HEK293T (cell line): ENCODE measurements around the gene C2CD5.

Experiments used
- CTCF ChIA-PET: fragments of 350-600 bp; formaldehyde crosslinking; extraction: SDS; loops from one replicate; lab custom pipeline; 2021; ENCODE audit warnings: antibody characterized with exemption, inconsistent platforms; lab: Yijun Ruan, JAX
- POLR2A ChIA-PET: fragments of 350-600 bp; formaldehyde crosslinking; extraction: SDS; loops from one replicate; lab custom pipeline; 2020; ENCODE audit warnings: antibody characterized with exemption, inconsistent platforms; lab: Yijun Ruan, JAX
- DNase-seq: peaks from one replicate; pipeline ENCODE4 v3.0.0; 2012; ENCODE audit warnings: mixed read lengths; ENCODE audit errors: extremely low spot score
- ARNT ChIP-seq: fragments of 450-650 bp; IDR thresholded peaks from 2 replicates; pipeline ENCODE4 v1.6.1; 2017; ENCODE audit warnings: mild to moderate bottlenecking
- BHLHE40 ChIP-seq: fragments of 450-650 bp; IDR thresholded peaks from 2 replicates; pipeline ENCODE4 v1.6.1; 2016; ENCODE audit warnings: mild to moderate bottlenecking, moderate library complexity, borderline replicate concordance
- CTBP1 ChIP-seq: fragments of 450-650 bp; IDR thresholded peaks from 2 replicates; pipeline ENCODE4 v1.6.1; 2016; ENCODE audit warnings: borderline replicate concordance
- ELF4 ChIP-seq: fragments of 450-650 bp; IDR thresholded peaks from 2 replicates; pipeline ENCODE4 v1.6.1; 2017; ENCODE audit warnings: antibody characterized with exemption
- FOXA1 ChIP-seq: fragments of 450-650 bp; IDR thresholded peaks from 2 replicates; pipeline ENCODE4 v1.6.1; 2016; ENCODE audit warnings: mild to moderate bottlenecking
- FOXK2 ChIP-seq: fragments of 450-650 bp; IDR thresholded peaks from 2 replicates; pipeline ENCODE4 v1.6.1; 2016; ENCODE audit warnings: mild to moderate bottlenecking
- FOXM1 ChIP-seq: fragments of 450-650 bp; IDR thresholded peaks from 2 replicates; pipeline ENCODE4 v1.6.1; 2017; ENCODE audit warnings: mild to moderate bottlenecking, borderline replicate concordance
- HDGF ChIP-seq: fragments of 450-650 bp; IDR thresholded peaks from 2 replicates; pipeline ENCODE4 v1.6.1; 2017; ENCODE audit warnings: antibody characterized with exemption, borderline replicate concordance
- L3MBTL2 ChIP-seq: fragments of 450-650 bp; conservative IDR thresholded peaks from 2 replicates; pipeline ENCODE4 v1.6.1; 2016; ENCODE audit warnings: mild to moderate bottlenecking
- LEF1 ChIP-seq: fragments of 450-650 bp; IDR thresholded peaks from 2 replicates; pipeline ENCODE4 v1.6.1; 2017; ENCODE audit warnings: mild to moderate bottlenecking, borderline replicate concordance
- NFRKB ChIP-seq: fragments of 450-650 bp; IDR thresholded peaks from 2 replicates; pipeline ENCODE4 v1.6.1; 2016; ENCODE audit warnings: mild to moderate bottlenecking, moderate library complexity
- SP1 ChIP-seq: fragments of 450-650 bp; IDR thresholded peaks from 2 replicates; pipeline ENCODE4 v1.6.1; 2017
- SUZ12 ChIP-seq: fragments of 450-650 bp; IDR thresholded peaks from 2 replicates; pipeline ENCODE4 v1.6.1; 2016; ENCODE audit warnings: mild to moderate bottlenecking
- TARDBP ChIP-seq: fragments of 450-650 bp; IDR thresholded peaks from 2 replicates; pipeline ENCODE4 v1.6.1; 2016
- ZNF384 ChIP-seq: fragments of 450-650 bp; IDR thresholded peaks from 2 replicates; pipeline ENCODE4 v1.6.1; 2016
- TF ChIP-seq, protein P1 (sequence below): fragments of 450-650 bp; IDR thresholded peaks from 2 replicates; pipeline ENCODE4 v1.6.1; 2016

Gene C2CD5

DNA sequence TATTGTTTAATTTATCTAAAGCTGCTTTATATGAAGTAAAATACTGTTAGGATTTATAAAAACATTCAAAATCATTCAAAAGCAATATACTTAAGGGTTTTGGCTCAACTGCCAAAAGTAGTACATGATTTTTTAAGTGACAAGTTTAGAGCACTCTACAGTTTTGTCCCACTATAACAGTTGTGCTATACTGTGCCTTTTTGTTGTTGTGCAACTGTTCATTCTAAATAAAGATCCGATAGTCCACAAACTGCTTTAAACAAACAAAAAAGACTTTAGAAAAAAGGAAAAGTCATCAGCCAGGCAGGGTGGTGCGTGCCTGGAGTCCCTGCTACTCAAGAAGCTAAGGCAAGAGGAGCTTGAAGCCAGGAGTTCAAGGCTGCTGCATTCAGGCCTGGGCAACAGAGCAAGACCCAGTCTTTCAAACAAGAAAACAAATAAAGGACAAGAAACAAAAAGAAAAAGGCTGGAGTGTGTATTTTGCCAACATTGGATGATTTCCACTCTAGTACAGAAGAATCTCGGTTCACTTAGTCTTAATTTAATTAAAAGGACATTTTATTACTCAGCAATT, 7.3 kb downstream of the C2CD5 start:
- ChIA-PET POLR2A (interaction anchor here (0.9 kb wide), 1 partner anchor 88 kb away, joined by 3 read pairs; the partner anchor contains the start of gene ETNK1), CTCF (no interaction called here)
- TF ChIP-seq FOXM1 (no peak), SP1 (no peak), BHLHE40 (no peak)
- DNase-seq: no peak

DNA sequence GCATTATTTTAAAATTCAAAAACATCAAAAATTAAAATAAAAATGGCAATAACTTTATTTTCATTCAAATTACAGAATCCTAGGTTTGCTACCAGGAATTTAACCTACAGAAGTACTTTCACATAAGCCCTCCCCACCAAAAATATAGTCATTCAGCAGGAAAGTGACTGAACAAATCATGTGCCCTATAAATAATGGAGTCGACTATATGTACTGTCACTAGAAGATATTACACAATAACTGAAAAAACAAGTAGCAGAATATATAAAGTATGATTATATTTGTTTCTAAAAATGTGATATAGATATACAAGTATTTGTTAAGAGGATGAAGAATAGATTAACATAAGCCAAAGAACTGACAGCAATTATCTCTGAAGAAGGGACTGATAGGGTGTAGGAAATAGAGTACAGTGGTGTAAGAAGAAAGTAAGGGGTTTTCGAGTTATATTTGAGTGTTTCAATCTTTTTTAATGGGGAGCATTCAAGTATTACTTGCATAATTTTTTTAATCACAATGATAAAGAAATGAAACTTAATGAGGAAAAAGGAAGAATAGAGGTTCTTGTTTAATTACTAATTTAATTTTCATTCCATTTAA, 7.9 kb downstream of the C2CD5 start:
- no peak for DNase-seq
- ChIA-PET POLR2A (interaction anchor here (0.9 kb wide), 1 partner anchor 88 kb away, joined by 3 read pairs; the partner anchor contains the start of gene ETNK1), CTCF (interaction anchor here (0.6 kb wide), 1 partner anchor 19 kb away, joined by 3 read pairs; no protein-coding TSS in a partner anchor)
- no peak for TF ChIP-seq ARNT

DNA sequence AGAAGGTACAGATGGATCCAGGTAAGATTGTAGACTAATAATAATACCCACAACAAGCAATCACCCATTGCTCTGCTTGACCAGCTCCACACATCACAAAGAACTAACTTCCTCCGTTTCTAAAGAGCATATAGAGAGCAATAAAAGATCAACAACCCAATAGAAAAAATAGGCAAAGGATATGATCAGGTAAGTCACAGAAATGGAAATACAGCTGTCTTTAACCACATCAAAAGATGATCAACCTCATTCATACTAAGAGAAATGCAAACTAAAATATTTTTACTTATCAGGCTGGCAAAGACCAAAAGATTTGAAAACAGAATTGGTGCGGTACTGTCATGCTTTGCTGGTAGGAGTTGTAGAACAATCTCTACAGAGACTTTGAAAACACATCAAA, 8.9 kb downstream of the C2CD5 start:
- CTCF ChIA-PET: interaction anchor here (0.6 kb wide), 1 partner anchor 18 kb away, joined by 3 read pairs; no protein-coding TSS in a partner anchor
- no peak for TF ChIP-seq BHLHE40
- TF ChIP-seq SP1: no peak
- no peak for TF ChIP-seq SUZ12
- no peak for TF ChIP-seq TARDBP
- TF ChIP-seq HDGF: no peak
- TF ChIP-seq, protein P1, sequence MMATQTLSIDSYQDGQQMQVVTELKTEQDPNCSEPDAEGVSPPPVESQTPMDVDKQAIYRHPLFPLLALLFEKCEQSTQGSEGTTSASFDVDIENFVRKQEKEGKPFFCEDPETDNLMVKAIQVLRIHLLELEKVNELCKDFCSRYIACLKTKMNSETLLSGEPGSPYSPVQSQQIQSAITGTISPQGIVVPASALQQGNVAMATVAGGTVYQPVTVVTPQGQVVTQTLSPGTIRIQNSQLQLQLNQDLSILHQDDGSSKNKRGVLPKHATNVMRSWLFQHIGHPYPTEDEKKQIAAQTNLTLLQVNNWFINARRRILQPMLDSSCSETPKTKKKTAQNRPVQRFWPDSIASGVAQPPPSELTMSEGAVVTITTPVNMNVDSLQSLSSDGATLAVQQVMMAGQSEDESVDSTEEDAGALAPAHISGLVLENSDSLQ: no peak
- TF ChIP-seq LEF1: no peak
- no peak for TF ChIP-seq CTBP1
- TF ChIP-seq FOXK2: no peak
- TF ChIP-seq L3MBTL2: no peak
- no peak for TF ChIP-seq NFRKB
- TF ChIP-seq ARNT: no peak
- POLR2A ChIA-PET: no interaction called here
- DNase-seq: no peak

DNA sequence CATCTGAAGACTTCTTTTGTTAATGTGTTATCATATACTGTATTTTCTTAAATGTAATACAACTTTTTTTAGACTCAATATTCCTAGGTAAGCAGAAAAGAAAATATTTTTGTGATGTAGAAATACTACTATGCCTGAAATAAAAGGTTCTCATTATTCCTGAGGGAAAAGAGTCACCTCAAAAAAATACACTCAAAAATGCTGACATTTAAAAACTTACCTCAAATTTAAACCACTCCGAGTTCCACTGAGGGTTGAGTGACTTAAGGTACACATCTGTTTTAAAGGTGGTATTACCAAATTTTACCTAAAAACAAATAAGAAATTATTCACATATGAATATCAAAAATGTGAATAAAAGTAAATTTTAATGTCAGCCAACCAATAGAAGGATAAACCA, 9.3 kb downstream of the C2CD5 start:
- ChIA-PET CTCF (no interaction called here), POLR2A (no interaction called here)
- TF ChIP-seq BHLHE40 (no peak), SP1 (no peak), L3MBTL2 (no peak), ELF4 (no peak), NFRKB (no peak), CTBP1 (no peak), FOXA1 (no peak), FOXM1 (no peak), TARDBP (no peak), ZNF384 (no peak), SUZ12 (no peak), FOXK2 (no peak), HDGF (no peak)
- TF ChIP-seq, protein P1: no peak
- no peak for DNase-seq

DNA sequence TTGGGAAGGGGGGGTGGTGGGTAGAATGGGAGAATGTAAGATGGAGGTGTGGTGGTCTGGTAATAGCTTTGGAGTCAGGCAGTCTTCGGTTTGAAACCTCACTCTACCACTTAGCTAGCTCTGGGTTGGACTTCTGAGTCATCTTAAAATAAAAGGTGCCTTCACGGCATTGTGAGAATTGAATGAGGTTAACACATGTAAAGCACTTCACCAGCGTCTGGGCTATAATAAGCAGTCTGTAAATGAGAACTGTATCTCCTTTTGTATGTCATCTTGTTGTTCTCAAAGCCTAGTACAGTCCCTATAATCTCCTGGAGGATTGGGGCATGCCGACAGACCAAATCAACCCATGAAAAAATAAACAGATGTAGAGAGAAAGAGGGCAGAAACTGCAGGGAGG, 11.2 kb downstream of the C2CD5 start:
- CTCF ChIA-PET: no interaction called here

DNA sequence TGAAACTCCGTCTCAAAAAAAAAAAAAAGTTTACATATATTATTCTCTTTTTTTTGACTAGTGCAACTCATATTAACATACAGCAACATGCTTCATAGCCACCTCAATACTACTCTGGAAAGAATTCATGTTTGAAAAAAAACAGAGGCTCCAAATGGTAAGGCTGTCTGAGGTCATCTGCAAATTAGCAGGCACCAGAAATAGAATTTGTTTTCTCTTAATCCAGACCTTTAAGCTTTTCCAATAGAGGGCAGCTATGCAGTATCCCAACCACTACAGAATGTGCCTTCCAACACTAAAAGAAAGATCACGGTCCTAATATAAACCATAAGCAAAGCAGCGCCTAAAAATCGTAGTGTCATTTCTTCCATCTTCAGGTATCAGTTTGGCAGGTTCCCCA, 12.0 kb downstream of the C2CD5 start:
- ChIA-PET CTCF (no interaction called here), POLR2A (no interaction called here)
- TF ChIP-seq SP1 (no peak), SUZ12 (no peak), FOXA1 (no peak), FOXM1 (no peak), ZNF384 (no peak), ELF4 (no peak), L3MBTL2 (no peak), ARNT (no peak), LEF1 (no peak), BHLHE40 (no peak), FOXK2 (no peak)
- TF ChIP-seq, protein P1: no peak
- no peak for DNase-seq

More for the DNA sequence above, 11.2 kb downstream of the C2CD5 start:
- POLR2A ChIA-PET: no interaction called here
- no peak for DNase-seq
- TF ChIP-seq CTBP1 (no peak), SP1 (no peak), HDGF (no peak), ZNF384 (no peak), ELF4 (no peak), BHLHE40 (no peak), FOXM1 (no peak), SUZ12 (no peak), FOXK2 (no peak), L3MBTL2 (no peak), TARDBP (no peak), FOXA1 (no peak), LEF1 (no peak), ARNT (no peak), NFRKB (no peak)
- TF ChIP-seq, protein P1: no peak
